HCEC 1CT (cell line): Measurements from ENCODE around the gene COQ10B.
"Not testable (repeated sequence)": the region's sequence is repeated elsewhere in the genome, so short reads cannot be mapped to it uniquely, and the experiment has no call there.

Experiments
- DNase-seq: peaks from one replicate; pipeline ENCODE4 v3.0.0-alpha.2; 2017

Gene COQ10B

GRCh38 chr2:197453123-197453913, at the start of gene COQ10B:
TSS of gene COQ10B (plus strand) at chr2:197453552. CDS start at chr2:197453561, 9 bp downstream.
- peak; percentile 100 for DNase-seq

GRCh38 chr2:197405582-197405981, 47.8 kb upstream of the COQ10B start:
- no peak for DNase-seq

- no peak for DNase-seq
Measured at GRCh38 chr2:197414039-197414438, 39.3 kb upstream of the COQ10B start.

GRCh38 chr2:197414515-197414914, 38.8 kb upstream of the COQ10B start:
- DNase-seq: no peak

- DNase-seq: no peak
Measured at GRCh38 chr2:197416268-197416667, 37.1 kb upstream of the COQ10B start.

- DNase-seq: no peak
Measured at GRCh38 chr2:197419438-197419837, 33.9 kb upstream of the COQ10B start.

- DNase-seq: no peak
Measured at GRCh38 chr2:197423307-197423706, 30.0 kb upstream of the COQ10B start.

GRCh38 chr2:197425550-197425949, 27.8 kb upstream of the COQ10B start:
- DNase-seq: no peak

GRCh38 chr2:197426723-197427603, 26.4 kb upstream of the COQ10B start:
- no peak for DNase-seq

GRCh38 chr2:197427986-197428385, 25.4 kb upstream of the COQ10B start:
- DNase-seq: no peak

- no peak for DNase-seq
Measured at GRCh38 chr2:197431858-197432257, 21.5 kb upstream of the COQ10B start.

- DNase-seq: not testable (repeated sequence)
Measured at GRCh38 chr2:197432527-197432926, 20.8 kb upstream of the COQ10B start.

GRCh38 chr2:197433780-197434438, 19.4 kb upstream of the COQ10B start:
- DNase-seq: no peak

GRCh38 chr2:197434541-197435513, 18.5 kb upstream of the COQ10B start, which contains the start of gene SF3B1:
TSS of gene SF3B1 (minus strand) at chr2:197435028. CDS start at chr2:197434999, 29 bp downstream.
- peak; percentile 96 for DNase-seq

GRCh38 chr2:197435598-197436420, 17.5 kb upstream of the COQ10B start:
- no peak for DNase-seq

- no peak for DNase-seq
Measured at GRCh38 chr2:197437380-197437779, 16.0 kb upstream of the COQ10B start.

- no peak for DNase-seq
Measured at GRCh38 chr2:197442857-197443256, 10.5 kb upstream of the COQ10B start.

GRCh38 chr2:197445746-197446145, 7.6 kb upstream of the COQ10B start:
- DNase-seq: no peak

GRCh38 chr2:197446844-197447243, 6.5 kb upstream of the COQ10B start:
- DNase-seq: no peak

GRCh38 chr2:197450465-197450864, 2.9 kb upstream of the COQ10B start:
- no peak for DNase-seq

GRCh38 chr2:197450935-197451358, 2.4 kb upstream of the COQ10B start:
- DNase-seq: not testable (repeated sequence)
